HepG2 (cell line): ENCODE results near the gene DNASE1. TPM values are rescaled to one million over a fixed set of nuclear protein-coding genes. Genes with fewer than 3 reads are reported as not detected.

ENCODE experiments used
- ATAC-seq: fragments of 200-7000 bp; cut with Tn5 transposase; 3 replicates; pipeline ENCODE4 v1.9.1; 2020; ENCODE audit warnings: mild to moderate bottlenecking, moderate library complexity
- BruUV-seq: library from RNA; stranded (reverse); fragments of 400-500 nt; replicated peaks from 2 replicates; lab custom pipeline; 2021; lab: Mats Ljungman, UMichigan
- CTCF ChIA-PET: fragments of 300-600 bp; formaldehyde crosslinking; extraction: SDS; loops from one replicate; lab custom pipeline; 2021; ENCODE audit warnings: low total read pairs, inconsistent platforms, low intra/inter-chr PET ratio; lab: Yijun Ruan, JAX
- POLR2A ChIA-PET: fragments of 350-600 bp; sonication (Branson Sonifier 250); formaldehyde crosslinking; loops from one replicate; lab custom pipeline; 2020; ENCODE audit warnings: antibody characterized with exemption, inconsistent platforms; lab: Yijun Ruan, JAX
- DNase-seq: peaks from one replicate; pipeline ENCODE4 v3.0.0-alpha.2; 2015; ENCODE audit warnings: low spot score
- FAIRE-seq: peaks from 3 replicates; lab custom pipeline; 2011; peaks lifted over from hg19 to GRCh38; lab: Jason Lieb, UNC
- H2AFZ ChIP-seq: one replicate; pipeline ENCODE4 v1.6.1; 2011; ENCODE audit warnings: low read length, inconsistent platforms
- H3K27ac ChIP-seq: fragments of 300-600 bp; 3 replicates; pipeline ENCODE4 v1.8.0; 2011; ENCODE audit warnings: mixed run types, mild to moderate bottlenecking, mixed read lengths, low read length, inconsistent platforms; ENCODE audit not compliant: insufficient read depth; ENCODE audit errors: extremely low read length
- H3K27me3 ChIP-seq, 2 experiments: fragments of 200-600 bp in 1 of 2; 2 replicates in 1 of 2; 3 replicates in 1 of 2; pipeline versions ENCODE4 v1.6.0 to v1.8.0; 2011; ENCODE audit warnings: low read length in 2 of 2, mild to moderate bottlenecking in 2 of 2, moderate library complexity in 2 of 2, inconsistent platforms in 1 of 2; ENCODE audit not compliant: insufficient read depth in 2 of 2, control insufficient read depth in 1 of 2
- H3K36me3 ChIP-seq, 2 experiments: fragments of 200-600 bp in 1 of 2; replicated peaks in 1 of 2; 2 replicates in 1 of 2; 3 replicates in 1 of 2; pipeline versions ENCODE4 v1.5.1 to v1.8.0; 2011; ENCODE audit warnings: low read length in 2 of 2, inconsistent platforms in 1 of 2; ENCODE audit not compliant: insufficient read depth in 2 of 2, control insufficient read depth in 1 of 2
- H3K4me1 ChIP-seq: 2 replicates; pipeline ENCODE4 v1.5.1; 2012; ENCODE audit warnings: low read length, inconsistent platforms; ENCODE audit not compliant: insufficient read depth
- H3K4me2 ChIP-seq: 2 replicates; pipeline ENCODE4 v1.6.0; 2011; ENCODE audit warnings: low read depth, low read length, inconsistent platforms
- H3K4me3 ChIP-seq, 3 experiments: fragments of 200-600 bp in 1 of 3; sonication (generic), shearing (Covaris generic) in 1 of 3; replicated peaks in 1 of 3; 2 replicates each; pipeline ENCODE4 v1.5.1; 2011 to 2016; ENCODE audit warnings: low read length in 3 of 3, inconsistent platforms in 2 of 3, low read depth in 2 of 3, mild to moderate bottlenecking in 2 of 3, control low read depth in 1 of 3, mixed read lengths in 1 of 3; ENCODE audit not compliant: insufficient read depth in 1 of 3
- H3K79me2 ChIP-seq: one replicate; pipeline ENCODE4 v1.6.1; 2011; ENCODE audit warnings: low read length, inconsistent platforms; ENCODE audit not compliant: insufficient read depth
- H3K9ac ChIP-seq: 2 replicates; pipeline ENCODE4 v1.6.0; 2011; ENCODE audit warnings: mild to moderate bottlenecking, low read depth, low read length, inconsistent platforms; ENCODE audit not compliant: insufficient read depth
- H3K9me3 ChIP-seq: 2 replicates; pipeline ENCODE4 v1.5.1; 2012; ENCODE audit warnings: mild to moderate bottlenecking, low read length
- H4K20me1 ChIP-seq: 2 replicates; pipeline ENCODE4 v1.6.0; 2011; ENCODE audit warnings: inconsistent platforms, mild to moderate bottlenecking, low read length, moderate library complexity; ENCODE audit not compliant: insufficient read depth
- FOXO1 ChIP-seq: sonication (generic); formaldehyde crosslinking; IDR thresholded peaks from 2 replicates; pipeline ENCODE4 v1.4.0; 2020; ENCODE audit warnings: missing genetic modification reagents
- KDM4B ChIP-seq: sonication (generic); formaldehyde crosslinking; IDR thresholded peaks from 2 replicates; pipeline ENCODE4 v1.4.0; 2020; ENCODE audit warnings: missing genetic modification reagents
- MXD4 ChIP-seq: IDR thresholded peaks from 2 replicates; pipeline ENCODE4 v1.6.1; 2016; ENCODE audit warnings: mild to moderate bottlenecking, missing biosample characterization, missing genetic modification reagents
- NR2F6 ChIP-seq, 2 experiments: IDR thresholded peaks; 2 replicates each; pipeline ENCODE4 v1.6.1; 2016; ENCODE audit warnings: antibody characterized with exemption in 1 of 2, mild to moderate bottlenecking in 1 of 2
- POLR2AphosphoS2 ChIP-seq: IDR thresholded peaks from 2 replicates; pipeline ENCODE4 v1.6.1; 2011; ENCODE audit warnings: low read depth, low read length, improper control_type of control experiment
- RARA ChIP-seq: IDR thresholded peaks from 2 replicates; pipeline ENCODE4 v1.6.1; 2016; ENCODE audit warnings: missing genetic modification reagents, missing compliant biosample characterization
- SRSF9 ChIP-seq: fragments of 200-400 bp; formaldehyde crosslinking; IDR thresholded peaks from 2 replicates; pipeline ENCODE4 v1.6.1; 2018; ENCODE audit warnings: borderline replicate concordance, mild to moderate bottlenecking, low read depth, low read length; ENCODE audit not compliant: insufficient read depth, poor library complexity, severe bottlenecking
- TEAD3 ChIP-seq: optimal IDR thresholded peaks from 2 replicates; pipeline ENCODE3; 2016; ENCODE audit warnings: borderline replicate concordance
- TFAP4 ChIP-seq: sonication (generic); IDR thresholded peaks from 2 replicates; pipeline ENCODE4 v1.6.1; 2016; ENCODE audit warnings: low read depth, borderline replicate concordance
- ZFX ChIP-seq: sonication (generic); formaldehyde crosslinking; IDR thresholded peaks from 2 replicates; pipeline ENCODE4 v1.4.0; 2020; ENCODE audit warnings: mild to moderate bottlenecking, low read depth, missing genetic modification reagents, moderate library complexity
- ZNF205 ChIP-seq: IDR thresholded peaks from 2 replicates; pipeline ENCODE4 v1.6.1; 2018; ENCODE audit warnings: missing biosample characterization, missing genetic modification reagents
- ZNF329 ChIP-seq: sonication (generic); formaldehyde crosslinking; IDR thresholded peaks from 2 replicates; pipeline ENCODE4 v1.9.0; 2021; ENCODE audit warnings: low read depth, mild to moderate bottlenecking, missing genetic modification reagents
- ZNF547 ChIP-seq: sonication (generic); formaldehyde crosslinking; IDR thresholded peaks from 2 replicates; pipeline ENCODE4 v1.5.1; 2020; ENCODE audit warnings: mild to moderate bottlenecking, missing genetic modification reagents
- ZNF672 ChIP-seq: sonication (generic); formaldehyde crosslinking; IDR thresholded peaks from 2 replicates; pipeline ENCODE4 v1.8.1; 2022; ENCODE audit warnings: missing genetic modification reagents
- ZNF780A ChIP-seq: sonication (generic); formaldehyde crosslinking; IDR thresholded peaks from 2 replicates; pipeline ENCODE4 v1.8.0; 2022; ENCODE audit warnings: mild to moderate bottlenecking, missing genetic modification reagents, moderate library complexity
- ZSCAN21 ChIP-seq: sonication (generic); formaldehyde crosslinking; IDR thresholded peaks from 2 replicates; pipeline ENCODE4 v1.8.0; 2022; ENCODE audit warnings: mild to moderate bottlenecking, missing genetic modification reagents, moderate library complexity, borderline replicate concordance
- WGBS: methylation state at CpG from one replicate; pipeline ENCODE4 v1.1.6; 2017; ENCODE audit warnings: low lambda C conversion rate; 5-methylcytosine and 5-hydroxymethylcytosine counted together
- in situ Hi-C: cut with HindIII; loops from 2 replicates; pipeline ENCODE4 v1.10.0; 2017; ENCODE audit warnings: low pct_unique_long_range_greater_than_20kb; ENCODE audit not compliant: extremely low pct_ligation_motif_present
- intact Hi-C: fragments of 100-400 bp; cut with micrococcal nuclease; formaldehyde crosslinking; loops from one replicate; pipeline ENCODE4 v1.10.0; 2022; ENCODE audit not compliant: unreplicated experiment
- polyA plus RNA-seq, 8 experiments: library from polyadenylated mRNA; depleted of rRNA in 3 of 8; stranded (reverse) in 7 of 8; unstranded in 1 of 8; fragments of >200 nt; fragmentation: Illumina TruSeq in 4 of 8; extraction: Trizol in 4 of 8; gene quantifications; 2 replicates each; pipeline versions ENCODE4 v1.2.1 to v1.2.3, GENCODE V29; 2011 to 2016; ENCODE audit warnings: low read depth in 4 of 8, missing spikeins in 1 of 8, mixed read lengths in 1 of 8; ENCODE audit not compliant: insufficient read depth in 1 of 8
- total RNA-seq, 5 experiments: library from RNA; depleted of rRNA; stranded (reverse); fragments of >200 nt; fragmentation: Illumina TruSeq; extraction: Trizol; gene quantifications; 2 replicates each; pipeline ENCODE4 v1.2.3, GENCODE V29; 2016; ENCODE audit warnings: low read depth in 1 of 5
- TF ChIP-seq, protein P1 (sequence below): sonication (generic); formaldehyde crosslinking; IDR thresholded peaks from 2 replicates; pipeline ENCODE4 v1.5.0; 2020; ENCODE audit warnings: mild to moderate bottlenecking, missing genetic modification reagents
- TF ChIP-seq, protein P2 (sequence below): sonication (generic); formaldehyde crosslinking; conservative IDR thresholded peaks from 2 replicates; pipeline ENCODE4 v1.5.0; 2020; ENCODE audit warnings: missing genetic modification reagents

The DNASE1 gene
- total and polyA plus RNA-seq, 2 of the 13 experiments (the other 11 are each of a cell fraction or from before 2014, with no cell fraction given): 7.1 to 11.1 TPM

GRCh38 chr16:3652373-3653195, 1.9 kb upstream of the DNASE1 start:
- Histone ChIP-seq H3K27me3 (no peaks in the 10 kb centered on the region), H3K9ac (no peak overlapping the region), H4K20me1 (no peaks in the 10 kb centered on the region), H3K4me2 (no peak overlapping the region), H3K4me1 (peaks cover 43% of the 10 kb centered on the region), H2AFZ (no peak overlapping the region), H3K79me2 (no peaks in the 10 kb centered on the region), H3K9me3 (no peaks in the 10 kb centered on the region), H3K36me3 (peaks cover 10 to 14% of the 10 kb centered on the region in 2 experiments; a peak in 4 of 5 replicates), H3K4me3 (no peak overlapping the region), H3K27ac (peak overlapping the region; percentile 40)
- in situ Hi-C loops (no loop called here), intact Hi-C loops (no loop called here)
- WGBS: 87% methylated on average over 10 of the region's 14 CpGs
- peak; percentile 10; the same call in 1 of the 3 replicates for ATAC-seq
- CTCF ChIA-PET: no interaction called here
- POLR2A ChIA-PET: no interaction called here
- DNase-seq: peak; percentile 47
- no peak for FAIRE-seq
- no TSS peak for BruUV-seq
- TF ChIP-seq KDM4B (CRISPR knock-in tag) (no peak), ZNF780A (CRISPR knock-in tag) (no peak), SRSF9 (no peak), ZNF547 (no peak), ZNF672 (CRISPR knock-in tag) (no peak), NR2F6 (IDR thresholded peaks at IDR 0.05) (peak; percentile 21; the same call in 1 of the 2 replicates), NR2F6 (CRISPR knock-in tag; IDR thresholded peaks at IDR 0.05) (peak; percentile 52), TFAP4 (peak; percentile 38; the same call in 1 of the 2 replicates), ZNF205 (CRISPR knock-in tag) (no peak), ZFX (CRISPR knock-in tag) (no peak), TEAD3 (CRISPR knock-in tag) (peak; percentile 73), MXD4 (CRISPR knock-in tag) (no peak), POLR2AphosphoS2 (no peak), ZSCAN21 (CRISPR knock-in tag) (no peak), ZNF329 (no peak), FOXO1 (CRISPR knock-in tag) (no peak), RARA (CRISPR knock-in tag) (peak; percentile 84)
- TF ChIP-seq, protein P1, sequence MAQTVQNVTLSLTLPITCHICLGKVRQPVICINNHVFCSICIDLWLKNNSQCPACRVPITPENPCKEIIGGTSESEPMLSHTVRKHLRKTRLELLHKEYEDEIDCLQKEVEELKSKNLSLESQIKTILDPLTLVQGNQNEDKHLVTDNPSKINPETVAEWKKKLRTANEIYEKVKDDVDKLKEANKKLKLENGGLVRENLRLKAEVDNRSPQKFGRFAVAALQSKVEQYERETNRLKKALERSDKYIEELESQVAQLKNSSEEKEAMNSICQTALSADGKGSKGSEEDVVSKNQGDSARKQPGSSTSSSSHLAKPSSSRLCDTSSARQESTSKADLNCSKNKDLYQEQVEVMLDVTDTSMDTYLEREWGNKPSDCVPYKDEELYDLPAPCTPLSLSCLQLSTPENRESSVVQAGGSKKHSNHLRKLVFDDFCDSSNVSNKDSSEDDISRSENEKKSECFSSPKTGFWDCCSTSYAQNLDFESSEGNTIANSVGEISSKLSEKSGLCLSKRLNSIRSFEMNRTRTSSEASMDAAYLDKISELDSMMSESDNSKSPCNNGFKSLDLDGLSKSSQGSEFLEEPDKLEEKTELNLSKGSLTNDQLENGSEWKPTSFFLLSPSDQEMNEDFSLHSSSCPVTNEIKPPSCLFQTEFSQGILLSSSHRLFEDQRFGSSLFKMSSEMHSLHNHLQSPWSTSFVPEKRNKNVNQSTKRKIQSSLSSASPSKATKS (CRISPR knock-in tag): no peak
- TF ChIP-seq, protein P2, sequence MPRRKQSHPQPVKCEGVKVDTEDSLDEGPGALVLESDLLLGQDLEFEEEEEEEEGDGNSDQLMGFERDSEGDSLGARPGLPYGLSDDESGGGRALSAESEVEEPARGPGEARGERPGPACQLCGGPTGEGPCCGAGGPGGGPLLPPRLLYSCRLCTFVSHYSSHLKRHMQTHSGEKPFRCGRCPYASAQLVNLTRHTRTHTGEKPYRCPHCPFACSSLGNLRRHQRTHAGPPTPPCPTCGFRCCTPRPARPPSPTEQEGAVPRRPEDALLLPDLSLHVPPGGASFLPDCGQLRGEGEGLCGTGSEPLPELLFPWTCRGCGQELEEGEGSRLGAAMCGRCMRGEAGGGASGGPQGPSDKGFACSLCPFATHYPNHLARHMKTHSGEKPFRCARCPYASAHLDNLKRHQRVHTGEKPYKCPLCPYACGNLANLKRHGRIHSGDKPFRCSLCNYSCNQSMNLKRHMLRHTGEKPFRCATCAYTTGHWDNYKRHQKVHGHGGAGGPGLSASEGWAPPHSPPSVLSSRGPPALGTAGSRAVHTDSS (CRISPR knock-in tag): no peak
